ENCODE results near the gene GGTLC2. TPM values are rescaled to one million over a fixed set of nuclear protein-coding genes. Genes with fewer than 3 reads are reported as not detected.

Gene GGTLC2
- total RNA-seq, 1 donor: not detected

- peaks cover 4% of the 10 kb centered on the region for H3K9me3 ChIP-seq (ENCODE audit: low read depth, low read length)
- no peak for DNase-seq (ENCODE audit: insufficient read length, low spot score, missing footprints)
- no peak overlapping the region for H3K4me3 ChIP-seq (ENCODE audit: insufficient read depth, low read length)
- no peak overlapping the region for H3K4me2 ChIP-seq (ENCODE audit: insufficient read depth, low read length)
- peaks cover 13% of the 10 kb centered on the region for H3K27me3 ChIP-seq (ENCODE audit: insufficient read depth, low read length)
- no peaks in the 10 kb centered on the region for H3K4me1 ChIP-seq (ENCODE audit: insufficient read depth, low read length)
- H3K36me3 ChIP-seq (ENCODE audit: insufficient read depth, low read length): no peaks in the 10 kb centered on the region
- no peak overlapping the region for H2AFZ ChIP-seq (ENCODE audit: low read length)
- TF ChIP-seq CTCF (IDR thresholded peaks at IDR 0.05; ENCODE audit: extremely low read depth, low read depth, low read length): peak; percentile 69
- no peaks in the 10 kb centered on the region for H3K79me2 ChIP-seq (ENCODE audit: insufficient read depth, low read length)
- no peaks in the 10 kb centered on the region for H4K20me1 ChIP-seq (ENCODE audit: insufficient read depth, low read length)
- H3K27ac ChIP-seq (ENCODE audit: low read depth, low read length): no peak overlapping the region
These were observed 22.1 kb downstream of the GGTLC2 start for GRCh38 chr22:22666307-22667091.

DNA sequence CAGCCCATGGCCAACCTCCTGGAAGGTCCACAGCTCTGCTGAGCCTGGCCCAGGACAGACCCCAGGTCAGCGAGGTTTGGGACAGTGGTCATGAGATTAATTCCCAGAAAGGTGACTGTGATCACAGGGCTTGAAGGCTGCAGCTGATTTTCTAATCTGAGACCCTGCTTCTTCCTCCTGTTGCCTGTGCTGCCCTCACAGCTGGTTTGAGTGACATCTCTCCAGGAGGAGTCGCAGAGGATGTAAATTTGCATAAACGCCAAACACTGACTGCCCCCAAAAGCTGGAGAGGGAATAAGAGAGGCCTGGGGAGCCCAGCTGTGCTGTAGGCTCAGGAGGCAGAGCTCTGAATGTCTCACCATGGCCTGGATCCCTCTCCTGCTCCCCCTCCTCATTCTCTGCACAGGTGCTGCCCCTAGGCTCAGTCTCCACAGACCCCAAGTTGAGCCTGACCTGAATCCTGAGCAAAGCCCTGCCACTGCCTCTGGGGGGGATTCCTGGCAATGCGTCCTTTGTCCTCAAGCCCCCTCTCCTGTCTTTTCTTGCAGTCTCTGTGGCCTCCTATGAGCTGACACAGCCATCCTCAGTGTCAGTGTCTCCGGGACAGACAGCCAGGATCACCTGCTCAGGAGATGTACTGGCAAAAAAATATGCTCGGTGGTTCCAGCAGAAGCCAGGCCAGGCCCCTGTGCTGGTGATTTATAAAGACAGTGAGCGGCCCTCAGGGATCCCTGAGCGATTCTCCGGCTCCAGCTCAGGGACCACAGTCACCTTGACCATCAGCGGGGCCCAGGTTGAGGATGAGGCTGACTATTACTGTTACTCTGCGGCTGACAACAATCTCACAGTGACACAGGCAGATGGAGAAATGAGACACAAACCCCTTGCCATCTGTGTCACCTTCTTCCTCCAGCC is 23.8 kb downstream of the GGTLC2 start:
- Histone ChIP-seq H3K9me3 (ENCODE audit: low read depth, low read length) (peaks cover 4% of the 10 kb centered on the region), H2AFZ (ENCODE audit: low read length) (no peak overlapping the region), H4K20me1 (ENCODE audit: insufficient read depth, low read length) (no peaks in the 10 kb centered on the region), H3K4me2 (ENCODE audit: insufficient read depth, low read length) (no peak overlapping the region), H3K36me3 (ENCODE audit: insufficient read depth, low read length) (no peaks in the 10 kb centered on the region), H3K27ac (ENCODE audit: low read depth, low read length) (no peak overlapping the region), H3K79me2 (ENCODE audit: insufficient read depth, low read length) (no peaks in the 10 kb centered on the region), H3K4me3 (ENCODE audit: insufficient read depth, low read length) (no peak overlapping the region), H3K27me3 (ENCODE audit: insufficient read depth, low read length) (peaks cover 4% of the 10 kb centered on the region), H3K4me1 (ENCODE audit: insufficient read depth, low read length) (no peaks in the 10 kb centered on the region)
- DNase-seq (ENCODE audit: insufficient read length, low spot score, missing footprints): peak; percentile 67
- TF ChIP-seq CTCF (IDR thresholded peaks at IDR 0.05; ENCODE audit: extremely low read depth, low read depth, low read length): no peak

DNA sequence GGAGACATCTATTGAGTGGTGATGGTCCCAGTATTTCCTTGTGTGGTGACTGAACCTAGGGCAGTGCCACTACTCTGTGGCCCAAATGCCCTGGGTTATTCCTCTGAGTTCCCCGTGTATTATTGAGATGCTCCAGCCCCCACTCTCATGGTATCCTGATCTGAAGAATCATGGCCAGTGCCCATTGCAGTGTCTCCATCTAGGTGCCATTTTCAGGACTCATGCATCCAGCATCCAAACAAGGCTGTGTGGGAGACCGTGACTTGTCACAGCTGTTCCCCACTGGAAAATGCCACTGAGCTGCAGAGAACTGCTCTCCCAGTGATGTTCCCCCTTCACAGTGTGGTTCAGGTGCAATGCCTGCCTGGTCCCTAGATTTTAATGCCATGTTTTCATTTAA is 24.7 kb downstream of the GGTLC2 start:
- no peak for DNase-seq (ENCODE audit: insufficient read length, low spot score, missing footprints)
- H3K9me3 ChIP-seq (ENCODE audit: low read depth, low read length): peaks cover 4% of the 10 kb centered on the region
- no peaks in the 10 kb centered on the region for H3K79me2 ChIP-seq (ENCODE audit: insufficient read depth, low read length)
- no peak for TF ChIP-seq CTCF (IDR thresholded peaks at IDR 0.05; ENCODE audit: extremely low read depth, low read depth, low read length)
- no peaks in the 10 kb centered on the region for H3K36me3 ChIP-seq (ENCODE audit: insufficient read depth, low read length)
- H3K4me2 ChIP-seq (ENCODE audit: insufficient read depth, low read length): no peak overlapping the region
- H3K4me3 ChIP-seq (ENCODE audit: insufficient read depth, low read length): no peak overlapping the region
- no peaks in the 10 kb centered on the region for H4K20me1 ChIP-seq (ENCODE audit: insufficient read depth, low read length)
- no peak overlapping the region for H2AFZ ChIP-seq (ENCODE audit: low read length)
- no peak overlapping the region for H3K27ac ChIP-seq (ENCODE audit: low read depth, low read length)
- H3K27me3 ChIP-seq (ENCODE audit: insufficient read depth, low read length): peaks cover 4% of the 10 kb centered on the region
- H3K4me1 ChIP-seq (ENCODE audit: insufficient read depth, low read length): no peaks in the 10 kb centered on the region
